Subcutaneous adipose tissue (tissue), 4 donors: ENCODE measurements around the gene GABBR2. TPM values are rescaled to one million over a fixed set of nuclear protein-coding genes. Genes with fewer than 3 reads are reported as not detected.

Experiments used
- total RNA-seq, 4 donors: library from RNA; depleted of rRNA; stranded (reverse); fragments of >200 nt; gene quantifications; one replicate each; pipeline ENCODE4 v1.1.0, GENCODE V29; 2016
- TF ChIP-seq, protein P1 (sequence below): fragments of 450-650 bp; IDR thresholded peaks from one replicate; pipeline ENCODE4 v1.5.1; 2016; ENCODE audit warnings: low read depth, mild to moderate bottlenecking, control low read depth, antibody characterized with exemption, moderate library complexity

The GABBR2 gene
- total RNA-seq, 4 donors from 2014 or later: not detected

DNA sequence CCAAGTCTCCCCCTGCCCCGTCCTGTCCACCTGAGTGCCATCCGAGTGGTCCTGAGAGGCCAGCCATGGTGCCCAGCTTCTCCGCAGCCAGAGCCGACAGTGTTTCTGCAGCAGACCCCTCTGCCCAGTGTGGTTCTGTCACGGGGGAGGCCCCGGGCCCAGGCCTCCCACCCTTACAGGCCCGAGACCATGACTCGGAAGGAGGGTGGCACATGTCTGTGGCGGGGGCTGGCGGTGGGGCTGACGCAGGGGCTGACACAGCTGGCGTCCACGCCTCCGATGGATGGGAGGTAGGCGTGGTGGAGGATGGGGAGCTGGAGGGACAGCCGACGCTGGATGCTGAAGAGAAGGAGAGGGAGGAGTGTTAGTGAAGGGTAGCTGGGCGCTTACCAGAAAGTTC is 418.3 kb downstream of the GABBR2 start:
- TF ChIP-seq, protein P1, sequence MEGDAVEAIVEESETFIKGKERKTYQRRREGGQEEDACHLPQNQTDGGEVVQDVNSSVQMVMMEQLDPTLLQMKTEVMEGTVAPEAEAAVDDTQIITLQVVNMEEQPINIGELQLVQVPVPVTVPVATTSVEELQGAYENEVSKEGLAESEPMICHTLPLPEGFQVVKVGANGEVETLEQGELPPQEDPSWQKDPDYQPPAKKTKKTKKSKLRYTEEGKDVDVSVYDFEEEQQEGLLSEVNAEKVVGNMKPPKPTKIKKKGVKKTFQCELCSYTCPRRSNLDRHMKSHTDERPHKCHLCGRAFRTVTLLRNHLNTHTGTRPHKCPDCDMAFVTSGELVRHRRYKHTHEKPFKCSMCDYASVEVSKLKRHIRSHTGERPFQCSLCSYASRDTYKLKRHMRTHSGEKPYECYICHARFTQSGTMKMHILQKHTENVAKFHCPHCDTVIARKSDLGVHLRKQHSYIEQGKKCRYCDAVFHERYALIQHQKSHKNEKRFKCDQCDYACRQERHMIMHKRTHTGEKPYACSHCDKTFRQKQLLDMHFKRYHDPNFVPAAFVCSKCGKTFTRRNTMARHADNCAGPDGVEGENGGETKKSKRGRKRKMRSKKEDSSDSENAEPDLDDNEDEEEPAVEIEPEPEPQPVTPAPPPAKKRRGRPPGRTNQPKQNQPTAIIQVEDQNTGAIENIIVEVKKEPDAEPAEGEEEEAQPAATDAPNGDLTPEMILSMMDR: no peak

GRCh38 chr9:98289614-98290201 is 419.0 kb downstream of the GABBR2 start:
- TF ChIP-seq, protein P1: no peak

DNA sequence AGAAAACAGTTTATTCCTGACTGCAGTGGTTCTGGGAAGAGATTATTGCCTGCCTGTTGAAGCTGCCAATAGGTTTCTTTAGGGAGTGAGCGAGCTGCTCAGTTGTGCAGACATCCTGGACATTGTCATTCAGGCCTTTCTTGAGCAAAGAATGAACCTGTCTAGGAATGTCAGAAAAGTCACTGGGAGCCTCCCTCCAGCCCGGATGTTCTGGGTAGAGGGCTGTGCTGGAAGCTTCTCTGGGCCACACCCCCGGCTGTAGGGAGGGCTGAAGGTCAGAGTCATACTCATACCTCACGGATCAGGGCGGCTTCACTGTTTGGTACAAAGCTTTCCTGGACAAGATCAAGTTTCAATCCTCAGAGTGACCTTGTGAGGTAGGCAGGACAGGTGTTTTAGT is 419.9 kb downstream of the GABBR2 start:
- TF ChIP-seq, protein P1: no peak

- TF ChIP-seq, protein P1: no peak
These were observed 421.4 kb downstream of the GABBR2 start for GRCh38 chr9:98287384-98287783.

- TF ChIP-seq, protein P1: no peak
These were observed 423.3 kb downstream of the GABBR2 start for GRCh38 chr9:98285446-98285845.

DNA sequence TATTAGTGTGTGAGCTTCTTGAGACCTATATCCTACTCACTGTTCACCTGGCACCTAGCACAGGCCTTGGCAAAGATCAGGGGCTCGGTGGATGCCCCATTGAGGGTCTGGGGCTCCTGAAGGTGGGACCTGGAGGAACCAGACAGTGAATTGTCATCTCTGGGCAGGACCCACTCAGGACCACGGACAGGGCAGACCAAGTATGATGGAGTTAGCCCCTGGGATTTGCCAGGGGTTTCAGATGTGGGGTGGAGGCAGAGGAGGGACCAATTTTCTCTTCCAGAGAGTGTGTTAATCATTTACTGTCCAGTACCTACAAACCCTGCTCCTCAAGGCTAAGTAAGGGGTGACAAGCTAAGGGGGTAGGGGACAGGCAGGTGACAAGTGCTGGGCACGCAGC is 424.0 kb downstream of the GABBR2 start:
- TF ChIP-seq, protein P1: no peak

GRCh38 chr9:98281281-98281680 is 427.5 kb downstream of the GABBR2 start:
- TF ChIP-seq, protein P1: no peak
